ENCODE measurements around the gene ZFHX3. TPM values are rescaled to one million over a fixed set of nuclear protein-coding genes. Genes with fewer than 3 reads are reported as not detected.
A peak's percentile ranks its signal among the peaks of the same experiment; 100 is the strongest.

The ZFHX3 gene
- total RNA-seq, 1 donor from 2014 or later: 40.1 TPM

DNA sequence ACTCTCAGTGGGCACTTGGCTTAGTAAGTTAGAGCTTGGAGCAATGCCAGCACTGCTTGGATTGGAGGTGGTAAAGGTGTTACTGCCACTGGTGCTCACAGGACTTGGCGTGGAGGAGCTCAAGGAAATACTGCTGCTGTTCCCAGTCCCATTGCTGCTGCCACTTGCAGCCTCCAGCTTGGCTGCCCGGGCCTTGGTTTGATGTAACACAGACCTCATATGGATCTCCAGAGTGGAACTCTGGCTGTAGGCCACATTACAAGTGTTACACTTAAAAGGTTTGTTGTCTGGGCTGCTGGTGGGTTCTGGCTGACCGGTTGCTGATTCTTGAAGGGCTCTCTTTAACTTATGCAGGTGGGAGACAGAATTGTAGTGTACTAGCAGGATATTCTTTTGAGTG, 250.3 kb downstream of the ZFHX3 start:
- H3K4me1 Mint-ChIP-seq: peaks cover 32% of the 10 kb centered on the region
- TF ChIP-seq, protein P1, sequence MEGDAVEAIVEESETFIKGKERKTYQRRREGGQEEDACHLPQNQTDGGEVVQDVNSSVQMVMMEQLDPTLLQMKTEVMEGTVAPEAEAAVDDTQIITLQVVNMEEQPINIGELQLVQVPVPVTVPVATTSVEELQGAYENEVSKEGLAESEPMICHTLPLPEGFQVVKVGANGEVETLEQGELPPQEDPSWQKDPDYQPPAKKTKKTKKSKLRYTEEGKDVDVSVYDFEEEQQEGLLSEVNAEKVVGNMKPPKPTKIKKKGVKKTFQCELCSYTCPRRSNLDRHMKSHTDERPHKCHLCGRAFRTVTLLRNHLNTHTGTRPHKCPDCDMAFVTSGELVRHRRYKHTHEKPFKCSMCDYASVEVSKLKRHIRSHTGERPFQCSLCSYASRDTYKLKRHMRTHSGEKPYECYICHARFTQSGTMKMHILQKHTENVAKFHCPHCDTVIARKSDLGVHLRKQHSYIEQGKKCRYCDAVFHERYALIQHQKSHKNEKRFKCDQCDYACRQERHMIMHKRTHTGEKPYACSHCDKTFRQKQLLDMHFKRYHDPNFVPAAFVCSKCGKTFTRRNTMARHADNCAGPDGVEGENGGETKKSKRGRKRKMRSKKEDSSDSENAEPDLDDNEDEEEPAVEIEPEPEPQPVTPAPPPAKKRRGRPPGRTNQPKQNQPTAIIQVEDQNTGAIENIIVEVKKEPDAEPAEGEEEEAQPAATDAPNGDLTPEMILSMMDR (conservative IDR thresholded peaks at IDR 0.05): no peak
- H3K4me3 Mint-ChIP-seq: no peak overlapping the region
- peaks cover 63% of the 10 kb centered on the region for H3K36me3 Mint-ChIP-seq (ENCODE audit: low read depth)
- no peak overlapping the region for H3K27ac Mint-ChIP-seq (ENCODE audit: unreplicated experiment)
- no peaks in the 10 kb centered on the region for H3K9me3 Mint-ChIP-seq
- no peak for DNase-seq (ENCODE audit: low read depth, low spot score)
- no peaks in the 10 kb centered on the region for H3K27me3 Mint-ChIP-seq (ENCODE audit: low read depth)

DNA sequence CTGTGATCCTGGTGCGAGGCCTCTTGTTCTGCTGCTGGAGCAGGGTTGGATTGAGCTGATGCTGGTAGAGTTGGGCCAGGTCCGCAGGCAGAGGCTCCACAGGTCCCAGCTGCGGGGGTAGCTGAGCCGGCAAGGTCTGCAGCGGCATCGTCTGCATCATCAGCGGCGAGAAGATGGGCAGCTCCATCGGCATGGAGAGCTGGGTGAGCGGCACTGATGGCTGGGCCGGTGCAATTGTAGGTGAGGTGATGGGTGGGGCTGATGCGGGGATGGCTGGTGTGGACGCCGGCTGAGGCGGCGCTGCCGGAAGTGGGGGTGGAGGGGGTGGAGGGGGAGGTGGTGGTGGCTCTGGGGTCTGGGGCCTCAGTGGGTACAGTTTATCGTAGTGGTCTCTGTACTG, 251.7 kb downstream of the ZFHX3 start:
- no peaks in the 10 kb centered on the region for H3K9me3 Mint-ChIP-seq
- peaks cover 69% of the 10 kb centered on the region for H3K36me3 Mint-ChIP-seq (ENCODE audit: low read depth)
- no peaks in the 10 kb centered on the region for H3K27me3 Mint-ChIP-seq (ENCODE audit: low read depth)
- peak overlapping the region; percentile 48 for H3K27ac Mint-ChIP-seq (ENCODE audit: unreplicated experiment)
- H3K4me3 Mint-ChIP-seq: no peak overlapping the region
- TF ChIP-seq, protein P1 (conservative IDR thresholded peaks at IDR 0.05): no peak
- H3K4me1 Mint-ChIP-seq: peaks cover 18% of the 10 kb centered on the region
- DNase-seq (ENCODE audit: low read depth, low spot score): no peak

DNA sequence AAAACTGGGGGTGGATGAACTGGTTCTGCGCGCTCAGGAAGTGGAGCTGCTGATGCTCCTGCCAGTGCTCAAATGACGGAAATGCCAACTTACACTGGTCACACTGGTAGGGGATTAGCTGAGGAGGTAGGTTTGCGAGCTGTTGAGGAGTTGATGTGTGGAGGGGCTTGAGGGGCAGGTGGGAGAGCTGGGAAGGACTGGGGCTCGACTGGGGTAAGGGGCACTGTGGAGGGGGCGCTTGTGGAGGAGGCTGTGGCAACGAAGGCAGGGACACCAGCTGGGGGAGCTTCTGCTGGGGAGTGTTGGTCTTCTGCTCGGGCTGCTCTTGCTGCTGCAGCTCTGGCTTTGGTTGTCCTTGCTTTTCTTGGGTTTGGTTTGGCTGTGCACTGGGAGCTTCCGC, 252.9 kb downstream of the ZFHX3 start:
- Mint-ChIP-seq H3K36me3 (ENCODE audit: low read depth) (peaks cover 77% of the 10 kb centered on the region), H3K27ac (ENCODE audit: unreplicated experiment) (no peak overlapping the region), H3K4me1 (peaks cover 10% of the 10 kb centered on the region), H3K4me3 (no peak overlapping the region), H3K9me3 (no peaks in the 10 kb centered on the region), H3K27me3 (ENCODE audit: low read depth) (no peaks in the 10 kb centered on the region)
- TF ChIP-seq, protein P1 (conservative IDR thresholded peaks at IDR 0.05): no peak
- DNase-seq (ENCODE audit: low read depth, low spot score): no peak

DNA sequence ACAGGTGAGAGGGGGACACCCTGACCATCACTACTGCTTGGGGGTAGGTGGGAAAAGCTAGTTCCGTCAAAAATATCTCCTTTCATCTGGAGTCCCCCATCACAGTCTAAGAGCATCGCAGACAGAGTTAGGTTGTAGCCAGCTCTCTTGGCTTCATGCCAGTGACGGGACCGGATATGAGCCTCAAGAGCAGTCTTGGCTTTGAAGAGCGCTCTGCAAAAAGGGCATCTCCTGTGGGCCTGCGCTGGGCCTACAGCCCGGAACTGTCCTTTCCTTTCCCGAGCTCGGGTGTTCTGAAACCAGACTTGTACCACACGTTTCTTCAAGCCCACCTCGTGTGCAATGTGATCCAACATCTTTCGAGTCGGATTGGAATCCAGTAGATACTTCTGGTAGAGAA, 253.6 kb downstream of the ZFHX3 start:
- H3K27me3 Mint-ChIP-seq (ENCODE audit: low read depth): no peaks in the 10 kb centered on the region
- H3K4me1 Mint-ChIP-seq: peaks cover 12% of the 10 kb centered on the region
- H3K27ac Mint-ChIP-seq (ENCODE audit: unreplicated experiment): no peak overlapping the region
- H3K4me3 Mint-ChIP-seq: no peak overlapping the region
- H3K9me3 Mint-ChIP-seq: no peaks in the 10 kb centered on the region
- no peak for DNase-seq (ENCODE audit: low read depth, low spot score)
- peaks cover 75% of the 10 kb centered on the region for H3K36me3 Mint-ChIP-seq (ENCODE audit: low read depth)
- TF ChIP-seq, protein P1 (conservative IDR thresholded peaks at IDR 0.05): no peak

DNA sequence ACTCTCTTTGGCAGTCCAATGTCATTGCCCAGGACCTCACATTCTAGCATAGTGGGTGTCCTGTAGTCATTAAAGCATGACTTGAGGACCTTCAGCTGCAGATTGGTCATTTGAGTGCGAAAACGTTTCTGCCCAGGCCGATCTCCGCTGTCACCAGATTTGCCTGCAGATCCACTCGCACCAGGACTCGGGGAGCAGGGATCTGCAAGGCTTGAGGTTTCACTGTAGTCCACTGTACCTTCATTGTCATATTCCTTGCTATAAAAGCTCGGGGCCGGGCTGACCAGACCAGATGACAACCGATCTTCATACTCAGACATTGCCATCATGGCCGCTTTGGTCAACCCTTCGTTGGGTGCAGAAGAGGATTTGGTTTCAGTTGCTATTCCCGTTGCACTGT, 254.2 kb downstream of the ZFHX3 start:
- Mint-ChIP-seq H3K27ac (ENCODE audit: unreplicated experiment) (no peak overlapping the region), H3K27me3 (ENCODE audit: low read depth) (no peaks in the 10 kb centered on the region), H3K9me3 (no peaks in the 10 kb centered on the region), H3K36me3 (ENCODE audit: low read depth) (peaks cover 70% of the 10 kb centered on the region), H3K4me1 (peaks cover 12% of the 10 kb centered on the region), H3K4me3 (no peak overlapping the region)
- DNase-seq (ENCODE audit: low read depth, low spot score): no peak
- TF ChIP-seq, protein P1 (conservative IDR thresholded peaks at IDR 0.05): no peak

DNA sequence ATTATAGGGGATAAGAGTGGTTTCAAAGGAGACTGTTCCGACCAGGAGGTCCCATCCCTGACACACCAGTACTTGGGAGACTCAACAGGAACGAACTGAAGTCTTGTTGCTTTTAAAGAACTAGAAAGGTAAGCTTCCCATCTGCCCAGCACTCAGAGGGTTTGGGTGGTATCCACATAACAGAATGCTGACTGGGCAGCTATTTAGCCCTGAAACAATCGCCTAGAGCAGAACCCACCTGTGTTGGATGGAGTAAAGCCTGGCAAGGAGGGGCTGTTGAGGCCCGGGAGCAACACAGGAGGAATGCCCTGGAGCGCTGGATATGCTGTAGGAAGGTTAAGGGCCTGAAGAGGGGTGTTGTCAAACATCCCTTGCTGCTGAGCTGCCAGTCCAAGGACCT, 254.9 kb downstream of the ZFHX3 start:
- no peak for DNase-seq (ENCODE audit: low read depth, low spot score)
- no peaks in the 10 kb centered on the region for H3K9me3 Mint-ChIP-seq
- peaks cover 67% of the 10 kb centered on the region for H3K36me3 Mint-ChIP-seq (ENCODE audit: low read depth)

More for the DNA sequence above, 254.9 kb downstream of the ZFHX3 start:
- no peaks in the 10 kb centered on the region for H3K27me3 Mint-ChIP-seq (ENCODE audit: low read depth)
- H3K4me3 Mint-ChIP-seq: no peak overlapping the region
- no peak overlapping the region for H3K27ac Mint-ChIP-seq (ENCODE audit: unreplicated experiment)
- peaks cover 16% of the 10 kb centered on the region for H3K4me1 Mint-ChIP-seq
- TF ChIP-seq, protein P1 (conservative IDR thresholded peaks at IDR 0.05): no peak
